ENCODE results near the gene STRN.

STRN gene

DNA sequence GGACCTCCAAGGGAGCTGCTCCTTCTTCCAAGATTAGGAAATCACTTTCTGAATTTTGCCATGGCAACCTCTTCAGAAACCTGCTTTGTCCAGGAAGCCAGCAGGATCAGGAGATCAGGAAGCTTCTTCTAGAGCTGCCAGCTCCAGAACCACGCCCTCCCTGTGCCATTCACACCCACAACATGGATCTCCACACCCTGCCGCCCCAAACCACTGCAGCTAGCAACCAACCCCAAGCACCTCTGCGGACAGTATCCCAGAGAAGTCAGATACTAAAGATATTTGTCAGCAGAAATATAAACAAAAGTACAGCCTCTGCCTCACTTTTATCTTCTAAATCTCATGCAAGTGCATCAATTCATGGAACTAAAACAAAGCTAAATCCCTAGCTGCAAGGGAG is 163.4 kb downstream of the STRN start:
- DNase-seq (ENCODE audit: insufficient read length, low spot score) = no peak
- FAIRE-seq = no peak
- TF ChIP-seq, protein P1, sequence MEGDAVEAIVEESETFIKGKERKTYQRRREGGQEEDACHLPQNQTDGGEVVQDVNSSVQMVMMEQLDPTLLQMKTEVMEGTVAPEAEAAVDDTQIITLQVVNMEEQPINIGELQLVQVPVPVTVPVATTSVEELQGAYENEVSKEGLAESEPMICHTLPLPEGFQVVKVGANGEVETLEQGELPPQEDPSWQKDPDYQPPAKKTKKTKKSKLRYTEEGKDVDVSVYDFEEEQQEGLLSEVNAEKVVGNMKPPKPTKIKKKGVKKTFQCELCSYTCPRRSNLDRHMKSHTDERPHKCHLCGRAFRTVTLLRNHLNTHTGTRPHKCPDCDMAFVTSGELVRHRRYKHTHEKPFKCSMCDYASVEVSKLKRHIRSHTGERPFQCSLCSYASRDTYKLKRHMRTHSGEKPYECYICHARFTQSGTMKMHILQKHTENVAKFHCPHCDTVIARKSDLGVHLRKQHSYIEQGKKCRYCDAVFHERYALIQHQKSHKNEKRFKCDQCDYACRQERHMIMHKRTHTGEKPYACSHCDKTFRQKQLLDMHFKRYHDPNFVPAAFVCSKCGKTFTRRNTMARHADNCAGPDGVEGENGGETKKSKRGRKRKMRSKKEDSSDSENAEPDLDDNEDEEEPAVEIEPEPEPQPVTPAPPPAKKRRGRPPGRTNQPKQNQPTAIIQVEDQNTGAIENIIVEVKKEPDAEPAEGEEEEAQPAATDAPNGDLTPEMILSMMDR (IDR thresholded peaks at IDR 0.05; ENCODE audit: insufficient read depth, missing control alignments) = no peak

DNA sequence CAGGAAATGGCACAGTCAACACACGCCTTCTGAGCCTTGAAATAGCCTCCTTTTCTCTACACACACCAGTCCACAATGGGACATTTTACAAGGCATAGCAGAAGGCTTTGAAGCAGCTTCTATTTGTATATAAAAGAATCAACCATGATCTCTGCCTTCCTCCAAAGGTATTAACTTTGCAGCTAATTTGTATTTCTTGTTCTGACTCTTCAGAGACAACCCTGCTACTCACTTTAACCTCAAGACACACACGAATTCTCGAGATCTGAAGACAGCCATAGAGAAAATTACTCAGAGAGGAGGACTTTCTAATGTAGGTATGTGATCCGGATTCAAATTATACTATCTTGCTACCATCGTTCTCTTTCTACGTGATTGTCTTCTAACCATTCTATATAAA is 165.2 kb downstream of the STRN start:
- FAIRE-seq (no peak), DNase-seq (ENCODE audit: insufficient read length, low spot score) (no peak)
- TF ChIP-seq, protein P1 (IDR thresholded peaks at IDR 0.05; ENCODE audit: insufficient read depth, missing control alignments) = no peak

DNA sequence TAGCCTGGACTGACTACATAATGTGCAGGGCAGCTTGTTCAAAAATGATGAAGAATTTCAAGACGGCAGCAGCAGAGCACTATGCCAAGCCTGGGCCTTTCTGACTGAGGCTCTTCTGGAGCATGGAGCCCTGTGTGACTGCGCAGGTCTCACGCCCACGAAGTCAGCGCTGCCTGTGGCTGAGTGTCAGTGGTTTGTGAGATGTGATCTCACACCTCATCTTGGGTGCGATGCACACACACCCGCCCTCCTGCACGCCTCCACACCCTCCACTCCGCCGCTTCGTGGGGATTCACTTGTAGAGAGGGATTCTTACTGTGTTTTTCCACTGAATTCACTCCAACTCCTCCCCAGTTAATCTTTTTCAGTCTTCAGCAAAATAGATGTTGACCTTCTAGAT is 166.0 kb downstream of the STRN start:
- TF ChIP-seq, protein P1 (IDR thresholded peaks at IDR 0.05; ENCODE audit: insufficient read depth, missing control alignments) = no peak
- DNase-seq (ENCODE audit: insufficient read length, low spot score) = no peak
- FAIRE-seq = no peak

DNA sequence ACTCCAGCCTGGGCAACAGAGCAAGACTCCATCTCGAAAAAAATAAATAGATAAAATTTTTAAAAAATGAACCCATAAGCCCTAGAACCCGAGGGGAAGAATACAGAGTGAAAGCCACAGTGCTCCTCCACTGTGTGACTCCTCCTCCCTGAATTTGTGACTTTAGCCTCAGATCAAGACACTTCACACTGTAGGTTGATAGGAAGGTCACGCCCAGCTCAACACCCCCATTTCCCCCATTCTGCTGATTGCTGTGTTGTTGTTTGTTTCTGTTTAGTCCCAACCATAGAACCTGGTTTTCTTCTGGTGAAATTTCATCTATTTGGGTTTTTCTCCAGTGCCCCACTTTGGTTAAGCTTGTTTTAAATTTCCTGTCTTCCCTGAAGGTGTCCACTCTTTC is 167.6 kb downstream of the STRN start:
- FAIRE-seq (no peak), DNase-seq (ENCODE audit: insufficient read length, low spot score) (no peak)
- TF ChIP-seq, protein P1 (IDR thresholded peaks at IDR 0.05; ENCODE audit: insufficient read depth, missing control alignments) = no peak

DNA sequence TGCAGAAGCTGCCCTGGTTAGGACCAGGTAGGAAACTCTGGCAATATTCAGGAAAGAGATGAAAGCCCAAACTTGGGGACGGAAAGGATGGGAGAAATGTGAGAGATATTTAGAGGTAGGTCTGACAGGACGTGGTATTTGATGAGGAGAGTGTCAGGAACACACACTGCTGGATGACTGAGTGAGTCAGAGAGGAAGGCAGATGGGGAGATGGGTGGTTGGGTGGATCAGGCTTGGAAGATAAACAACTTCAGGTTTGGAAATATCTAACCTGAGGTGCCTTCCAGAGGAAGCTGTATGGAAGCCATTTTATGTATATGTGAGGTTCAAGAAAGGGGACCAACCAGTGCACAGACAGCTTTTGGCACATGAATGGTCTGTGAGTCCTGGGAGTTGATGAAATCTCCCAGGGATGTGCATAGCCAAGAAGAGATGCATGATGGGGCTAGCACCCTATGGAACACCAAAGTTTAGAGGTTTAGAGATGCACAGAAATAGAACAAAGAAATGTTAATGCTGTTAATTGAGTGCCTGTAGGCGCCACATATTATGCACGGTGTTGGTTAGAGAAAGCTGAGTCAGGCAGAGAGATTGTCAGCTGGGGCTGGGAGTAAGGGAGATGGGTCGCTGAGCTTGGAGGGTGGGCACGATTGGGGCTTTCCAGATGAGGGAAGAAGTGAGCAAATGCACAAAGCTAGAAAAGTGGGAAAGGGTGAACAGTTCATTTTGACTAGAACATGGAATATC is 168.8 kb downstream of the STRN start:
- DNase-seq (ENCODE audit: insufficient read length, low spot score) = no peak
- TF ChIP-seq, protein P1 (IDR thresholded peaks at IDR 0.05; ENCODE audit: insufficient read depth, missing control alignments) = no peak
- FAIRE-seq = no peak
